ENCODE results near the gene ADAMTS9.

The ADAMTS9 gene

GRCh38 chr3:64533617-64534317 is 154.0 kb downstream of the ADAMTS9 start:
- no peak overlapping the region for H3K4me3 ChIP-seq (ENCODE audit: low read depth, low read length)

GRCh38 chr3:64530434-64531049 is 157.3 kb downstream of the ADAMTS9 start:
- Histone ChIP-seq H3K27me3 (ENCODE audit: control insufficient read depth, insufficient read depth, low read length) (peaks cover 32% of the 10 kb centered on the region), H3K36me3 (ENCODE audit: control insufficient read depth, insufficient read depth, low read length) (no peaks in the 10 kb centered on the region), H3K4me1 (ENCODE audit: control insufficient read depth, insufficient read depth, low read length) (no peaks in the 10 kb centered on the region), H3K4me3 (ENCODE audit: low read depth, low read length) (no peak overlapping the region), H3K9ac (ENCODE audit: low read depth, low read length) (no peak overlapping the region), H3K9me3 (ENCODE audit: control insufficient read depth, insufficient read depth, low read length) (no peaks in the 10 kb centered on the region), H3K27ac (ENCODE audit: low read depth, low read length) (no peak overlapping the region)

More at GRCh38 chr3:64533617-64534317, 154.0 kb downstream of the ADAMTS9 start:
- Histone ChIP-seq H3K9ac (ENCODE audit: low read depth, low read length) (no peak overlapping the region), H3K27ac (ENCODE audit: low read depth, low read length) (no peak overlapping the region), H3K4me1 (ENCODE audit: control insufficient read depth, insufficient read depth, low read length) (no peaks in the 10 kb centered on the region), H3K36me3 (ENCODE audit: control insufficient read depth, insufficient read depth, low read length) (no peaks in the 10 kb centered on the region), H3K27me3 (ENCODE audit: control insufficient read depth, insufficient read depth, low read length) (peaks cover 35% of the 10 kb centered on the region), H3K9me3 (ENCODE audit: control insufficient read depth, insufficient read depth, low read length) (no peaks in the 10 kb centered on the region)

DNA sequence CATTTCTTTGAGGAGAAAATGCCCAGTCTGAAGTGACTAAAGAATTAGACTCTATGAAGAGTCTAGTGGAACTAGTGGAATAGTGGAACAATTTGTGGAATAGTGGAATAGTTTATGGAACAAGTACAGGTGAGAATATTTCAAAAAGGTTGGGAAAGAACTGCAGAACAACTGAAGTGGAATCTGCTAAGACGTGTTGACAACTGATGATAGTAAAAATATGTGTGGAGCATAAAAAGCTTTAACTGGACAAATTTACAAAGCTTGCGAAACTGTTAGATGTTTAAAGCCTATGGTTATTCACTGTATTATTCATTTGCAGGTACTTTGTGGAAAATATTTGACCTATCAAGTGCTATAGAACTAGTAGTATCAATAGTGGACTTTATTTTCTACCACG is 164.5 kb downstream of the ADAMTS9 start:
- no peak overlapping the region for H3K4me3 ChIP-seq (ENCODE audit: low read depth, low read length)
- no peaks in the 10 kb centered on the region for H3K36me3 ChIP-seq (ENCODE audit: control insufficient read depth, insufficient read depth, low read length)
- no peaks in the 10 kb centered on the region for H3K4me1 ChIP-seq (ENCODE audit: control insufficient read depth, insufficient read depth, low read length)
- no peaks in the 10 kb centered on the region for H3K27me3 ChIP-seq (ENCODE audit: control insufficient read depth, insufficient read depth, low read length)
- peaks cover 14% of the 10 kb centered on the region for H3K9me3 ChIP-seq (ENCODE audit: control insufficient read depth, insufficient read depth, low read length)
- H3K9ac ChIP-seq (ENCODE audit: low read depth, low read length) = no peak overlapping the region
- no peak overlapping the region for H3K27ac ChIP-seq (ENCODE audit: low read depth, low read length)

DNA sequence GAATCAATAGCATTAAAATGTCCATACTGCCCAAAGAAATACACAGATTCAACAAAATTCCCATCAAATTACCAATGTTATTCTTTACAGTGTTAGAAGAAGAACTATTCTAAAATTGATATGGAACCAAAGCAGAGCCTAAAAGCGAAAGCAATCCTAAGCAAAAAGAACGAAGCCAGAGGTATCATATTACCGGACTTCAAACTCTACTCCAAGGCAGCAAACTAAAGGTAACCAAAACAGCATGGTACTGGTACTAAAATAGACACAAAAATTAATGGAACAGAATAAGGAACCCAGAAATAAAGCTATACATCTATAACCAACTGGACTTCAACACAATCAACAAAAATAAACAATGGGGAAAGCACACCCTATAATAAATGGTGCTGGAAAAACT is 167.5 kb downstream of the ADAMTS9 start:
- Histone ChIP-seq H3K4me1 (ENCODE audit: control insufficient read depth, insufficient read depth, low read length) (no peaks in the 10 kb centered on the region), H3K36me3 (ENCODE audit: control insufficient read depth, insufficient read depth, low read length) (no peaks in the 10 kb centered on the region), H3K27me3 (ENCODE audit: control insufficient read depth, insufficient read depth, low read length) (no peaks in the 10 kb centered on the region), H3K9me3 (ENCODE audit: control insufficient read depth, insufficient read depth, low read length) (peaks cover 14% of the 10 kb centered on the region), H3K9ac (ENCODE audit: low read depth, low read length) (no peak overlapping the region), H3K4me3 (ENCODE audit: low read depth, low read length) (no peak overlapping the region), H3K27ac (ENCODE audit: low read depth, low read length) (no peak overlapping the region)

DNA sequence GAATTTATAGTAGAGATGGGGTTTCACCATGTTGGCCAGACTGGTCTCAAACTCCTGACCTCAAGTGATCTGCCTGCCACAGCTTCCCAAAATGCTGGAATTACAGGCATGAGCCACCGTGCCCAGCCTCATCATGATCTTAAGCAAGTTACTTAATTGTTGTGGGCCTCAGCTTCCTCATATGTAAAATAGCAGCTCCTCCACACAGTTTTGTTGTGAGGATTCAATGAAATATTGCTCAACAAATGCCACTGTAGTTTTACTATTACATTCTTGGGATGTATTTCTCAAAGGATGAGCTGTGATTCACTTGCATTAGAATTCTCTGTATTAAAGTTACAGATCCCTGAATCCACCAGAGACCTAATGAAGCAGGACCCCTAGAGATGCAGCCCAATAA is 168.8 kb downstream of the ADAMTS9 start:
- H3K4me3 ChIP-seq (ENCODE audit: low read depth, low read length) = no peak overlapping the region
- H3K4me1 ChIP-seq (ENCODE audit: control insufficient read depth, insufficient read depth, low read length) = no peaks in the 10 kb centered on the region
- H3K36me3 ChIP-seq (ENCODE audit: control insufficient read depth, insufficient read depth, low read length) = no peaks in the 10 kb centered on the region
- H3K27me3 ChIP-seq (ENCODE audit: control insufficient read depth, insufficient read depth, low read length) = no peaks in the 10 kb centered on the region
- H3K27ac ChIP-seq (ENCODE audit: low read depth, low read length) = no peak overlapping the region
- H3K9me3 ChIP-seq (ENCODE audit: control insufficient read depth, insufficient read depth, low read length) = peaks cover 10% of the 10 kb centered on the region
- H3K9ac ChIP-seq (ENCODE audit: low read depth, low read length) = no peak overlapping the region

DNA sequence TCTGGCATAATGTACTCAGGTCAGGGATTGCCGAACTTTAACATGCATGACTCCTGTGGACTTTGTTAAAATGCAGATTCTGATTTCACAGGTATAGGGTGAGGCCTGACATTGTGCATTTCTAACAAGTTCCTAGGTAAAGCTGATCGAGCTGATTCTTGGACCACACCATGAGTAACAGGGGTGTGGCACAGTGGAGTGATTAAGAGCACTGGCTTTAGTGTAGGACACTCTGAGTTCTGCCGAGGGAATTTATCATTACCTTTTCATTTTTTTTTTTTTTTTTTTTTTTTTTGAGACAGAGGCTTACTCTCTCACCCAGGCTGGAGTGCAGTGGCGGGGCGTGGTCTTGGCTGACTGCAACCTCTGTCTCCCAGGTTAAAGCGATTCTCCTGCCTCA is 169.3 kb downstream of the ADAMTS9 start:
- no peaks in the 10 kb centered on the region for H3K4me1 ChIP-seq (ENCODE audit: control insufficient read depth, insufficient read depth, low read length)

GRCh38 chr3:64514889-64515288 is 172.9 kb downstream of the ADAMTS9 start:
- no peaks in the 10 kb centered on the region for H3K9me3 ChIP-seq (ENCODE audit: control insufficient read depth, insufficient read depth, low read length)
- H3K36me3 ChIP-seq (ENCODE audit: control insufficient read depth, insufficient read depth, low read length) = no peaks in the 10 kb centered on the region

More for the DNA sequence above, 169.3 kb downstream of the ADAMTS9 start:
- H3K4me3 ChIP-seq (ENCODE audit: low read depth, low read length) = no peak overlapping the region
- H3K27ac ChIP-seq (ENCODE audit: low read depth, low read length) = no peak overlapping the region
- H3K9me3 ChIP-seq (ENCODE audit: control insufficient read depth, insufficient read depth, low read length) = peaks cover 5% of the 10 kb centered on the region; the same call in 1 of the 2 replicates
- H3K9ac ChIP-seq (ENCODE audit: low read depth, low read length) = no peak overlapping the region
- H3K36me3 ChIP-seq (ENCODE audit: control insufficient read depth, insufficient read depth, low read length) = no peaks in the 10 kb centered on the region
- H3K27me3 ChIP-seq (ENCODE audit: control insufficient read depth, insufficient read depth, low read length) = no peaks in the 10 kb centered on the region

DNA sequence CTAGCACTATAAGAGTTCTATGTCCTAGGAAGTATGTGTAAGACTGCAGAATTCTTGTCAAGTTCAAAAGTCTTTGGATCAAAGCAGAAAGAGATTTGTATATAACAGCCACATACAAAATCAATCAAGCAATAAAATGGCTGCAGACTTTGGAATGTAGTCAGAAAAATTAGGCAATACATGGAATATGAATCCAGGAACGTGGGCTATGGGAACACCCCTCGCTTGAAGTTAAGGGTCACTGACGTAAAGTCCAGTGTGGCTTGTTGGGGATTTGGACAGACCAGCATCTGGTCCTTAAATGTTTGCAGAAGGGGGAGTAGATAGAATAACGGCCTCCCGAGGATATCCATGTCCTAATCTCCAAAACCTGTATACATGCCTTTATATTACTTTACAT is 178.6 kb downstream of the ADAMTS9 start:
- Histone ChIP-seq H3K4me3 (ENCODE audit: low read depth, low read length) (no peak overlapping the region), H3K36me3 (ENCODE audit: control insufficient read depth, insufficient read depth, low read length) (no peaks in the 10 kb centered on the region), H3K9ac (ENCODE audit: low read depth, low read length) (no peak overlapping the region), H3K9me3 (ENCODE audit: control insufficient read depth, insufficient read depth, low read length) (no peaks in the 10 kb centered on the region), H3K4me1 (ENCODE audit: control insufficient read depth, insufficient read depth, low read length) (0 out of 2 replicates have a peak, but pooled peaks cover 3% of the 10 kb centered on the region), H3K27me3 (ENCODE audit: control insufficient read depth, insufficient read depth, low read length) (no peaks in the 10 kb centered on the region), H3K27ac (ENCODE audit: low read depth, low read length) (no peak overlapping the region)

More at GRCh38 chr3:64514889-64515288, 172.9 kb downstream of the ADAMTS9 start:
- Histone ChIP-seq H3K27me3 (ENCODE audit: control insufficient read depth, insufficient read depth, low read length) (no peaks in the 10 kb centered on the region), H3K4me3 (ENCODE audit: low read depth, low read length) (no peak overlapping the region), H3K27ac (ENCODE audit: low read depth, low read length) (no peak overlapping the region), H3K9ac (ENCODE audit: low read depth, low read length) (no peak overlapping the region), H3K4me1 (ENCODE audit: control insufficient read depth, insufficient read depth, low read length) (no peaks in the 10 kb centered on the region)

DNA sequence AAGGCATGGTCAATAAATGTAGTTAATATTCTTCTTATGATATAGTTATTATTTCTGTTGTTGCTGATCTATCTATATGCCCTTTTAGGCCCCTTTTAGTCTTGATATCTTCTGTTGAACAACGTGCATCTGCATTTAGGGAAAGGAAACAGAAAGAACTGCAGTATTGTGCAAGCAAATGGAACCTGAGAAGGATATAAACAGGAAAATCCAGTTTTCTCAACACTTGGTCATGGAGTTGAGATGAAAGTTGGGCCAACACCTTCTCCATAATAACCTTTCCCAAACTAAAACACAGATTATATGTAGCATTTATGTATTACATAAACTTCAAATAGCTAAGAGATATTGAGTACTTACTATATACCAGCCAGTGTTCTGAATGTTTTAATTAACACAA is 179.7 kb downstream of the ADAMTS9 start:
- Histone ChIP-seq H3K27ac (ENCODE audit: low read depth, low read length) (no peak overlapping the region), H3K4me3 (ENCODE audit: low read depth, low read length) (no peak overlapping the region), H3K9me3 (ENCODE audit: control insufficient read depth, insufficient read depth, low read length) (no peaks in the 10 kb centered on the region), H3K36me3 (ENCODE audit: control insufficient read depth, insufficient read depth, low read length) (no peaks in the 10 kb centered on the region), H3K9ac (ENCODE audit: low read depth, low read length) (no peak overlapping the region), H3K27me3 (ENCODE audit: control insufficient read depth, insufficient read depth, low read length) (no peaks in the 10 kb centered on the region), H3K4me1 (ENCODE audit: control insufficient read depth, insufficient read depth, low read length) (0 out of 2 replicates have a peak, but pooled peaks cover 3% of the 10 kb centered on the region)

- no peaks in the 10 kb centered on the region for H3K27me3 ChIP-seq (ENCODE audit: control insufficient read depth, insufficient read depth, low read length)
- no peaks in the 10 kb centered on the region for H3K36me3 ChIP-seq (ENCODE audit: control insufficient read depth, insufficient read depth, low read length)
- H3K9ac ChIP-seq (ENCODE audit: low read depth, low read length) = no peak overlapping the region
- H3K27ac ChIP-seq (ENCODE audit: low read depth, low read length) = no peak overlapping the region
- no peaks in the 10 kb centered on the region for H3K9me3 ChIP-seq (ENCODE audit: control insufficient read depth, insufficient read depth, low read length)
- H3K4me3 ChIP-seq (ENCODE audit: low read depth, low read length) = no peak overlapping the region
- H3K4me1 ChIP-seq (ENCODE audit: control insufficient read depth, insufficient read depth, low read length) = peaks cover 9% of the 10 kb centered on the region; the same call in 1 of the 2 replicates
Observed at GRCh38 chr3:64506255-64506654, 181.5 kb downstream of the ADAMTS9 start.

DNA sequence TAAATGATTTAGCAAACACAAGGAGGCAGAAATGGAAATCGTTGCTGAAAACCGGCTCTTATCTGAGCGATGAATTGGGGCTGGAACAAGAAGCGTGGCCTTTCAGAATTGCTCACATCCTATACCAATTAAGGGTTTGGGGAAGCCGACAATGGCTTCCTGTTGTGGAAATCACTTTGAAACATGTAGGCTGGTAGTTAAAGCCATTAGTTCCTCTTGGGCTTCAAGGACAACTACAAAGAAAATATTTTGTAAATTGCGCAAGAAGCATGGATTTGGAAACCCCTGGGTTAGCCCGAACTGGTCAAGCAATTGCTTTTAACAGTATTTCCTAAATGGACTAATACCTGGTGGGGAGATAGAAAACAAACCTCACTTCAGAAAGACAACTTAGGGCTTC is 182.4 kb downstream of the ADAMTS9 start:
- H3K9ac ChIP-seq (ENCODE audit: low read depth, low read length) = no peak overlapping the region
- H3K4me3 ChIP-seq (ENCODE audit: low read depth, low read length) = no peak overlapping the region
- H3K36me3 ChIP-seq (ENCODE audit: control insufficient read depth, insufficient read depth, low read length) = no peaks in the 10 kb centered on the region
- H3K4me1 ChIP-seq (ENCODE audit: control insufficient read depth, insufficient read depth, low read length) = peaks cover 10% of the 10 kb centered on the region; the same call in 1 of the 2 replicates
- H3K27ac ChIP-seq (ENCODE audit: low read depth, low read length) = no peak overlapping the region
- H3K27me3 ChIP-seq (ENCODE audit: control insufficient read depth, insufficient read depth, low read length) = no peaks in the 10 kb centered on the region
- no peaks in the 10 kb centered on the region for H3K9me3 ChIP-seq (ENCODE audit: control insufficient read depth, insufficient read depth, low read length)
